ENCODE data around the gene ATP2A1. TPM values are rescaled to one million over a fixed set of nuclear protein-coding genes. Genes with fewer than 3 reads are reported as not detected.

ATP2A1 gene
- total and polyA plus RNA-seq, 2 experiments from 2014 or later, result 0.73 to 4.0 TPM

DNA sequence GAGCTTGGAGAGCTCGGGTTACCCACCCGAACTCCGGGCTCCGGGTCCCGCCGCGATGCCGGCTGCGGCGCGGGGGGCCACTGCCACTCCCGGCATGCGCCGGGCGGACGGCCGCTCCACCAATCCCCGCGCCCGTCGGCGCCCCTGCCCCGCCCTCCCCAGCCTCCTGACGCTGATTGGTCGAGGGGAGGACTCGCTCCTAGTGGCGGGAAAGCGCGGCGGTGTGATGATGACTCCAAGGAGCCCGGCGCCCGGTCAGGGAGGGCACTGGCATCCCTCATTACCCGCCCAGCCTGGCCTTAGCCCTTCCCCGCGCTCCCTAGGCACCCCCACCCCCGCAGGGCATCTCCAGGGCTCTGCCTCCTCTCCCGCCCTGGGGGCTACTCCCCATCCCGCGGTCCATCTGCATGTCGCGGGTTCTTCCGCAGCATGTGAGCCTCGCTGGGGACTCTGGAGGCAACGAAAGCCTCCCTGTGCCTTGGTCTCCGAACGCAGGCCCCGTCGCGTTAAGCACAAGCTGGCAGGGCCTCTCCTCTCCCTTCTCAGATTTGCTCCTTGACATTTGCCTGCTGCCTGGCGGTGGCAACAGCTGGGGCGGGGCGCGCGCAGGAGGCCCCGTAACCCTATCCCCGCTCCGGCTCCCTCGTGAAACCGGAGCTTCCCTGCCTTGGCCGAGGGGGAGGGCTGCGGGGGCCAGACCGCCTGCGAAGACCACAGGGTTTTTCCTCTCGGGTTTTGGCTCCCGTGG is 1.7 kb downstream of the ATP2A1 start (continued):
- TF ChIP-seq EZH2phosphoT487 (IDR thresholded peaks at IDR 0.05; ENCODE audit: unreplicated experiment) (no peak), NANOG (IDR thresholded peaks at IDR 0.05; ENCODE audit: borderline replicate concordance) (no peak), ZNF331 (CRISPR knock-in tag; IDR thresholded peaks at IDR 0.05; ENCODE audit: low read depth) (no peak), JUNB (IDR thresholded peaks at IDR 0.05; ENCODE audit: unreplicated experiment) (no peak)

DNA sequence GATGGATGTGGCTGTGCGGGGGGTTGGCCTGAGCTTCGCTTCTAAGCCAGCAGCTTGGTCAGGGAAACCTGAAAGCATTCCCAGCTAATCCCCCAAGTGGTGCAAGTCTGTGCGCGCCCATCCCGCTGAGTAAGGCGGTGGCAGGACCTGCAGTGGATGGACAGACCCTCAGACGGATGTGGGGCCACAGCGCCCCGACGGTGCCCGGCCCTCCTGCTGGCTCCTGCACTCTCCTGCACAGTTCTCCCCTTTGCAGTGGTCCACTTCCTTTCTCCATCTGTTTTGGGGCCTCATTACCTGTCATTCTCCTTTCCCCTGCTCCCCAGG is 2.3 kb downstream of the ATP2A1 start:
- Histone ChIP-seq H3K9me2 (ENCODE audit: insufficient read depth) (no peaks in the 10 kb centered on the region), H3K4me2 (peak overlapping the region; percentile 94), H3K36me3 (ENCODE audit: insufficient read depth) (no peaks in the 10 kb centered on the region), H3K27me3 (ENCODE audit: insufficient read depth) (peaks cover 22% of the 10 kb centered on the region; the same call in 1 of the 2 replicates), H3K27ac (ENCODE audit: low read depth) (0 out of 2 replicates have a peak overlapping the region, but pooled peaks have one; percentile 84), H3K4me3 (peak overlapping the region; percentile 91), H3K79me2 (replicated peaks; ENCODE audit: insufficient read depth) (no peaks in the 10 kb centered on the region), H4K20me1 (replicated peaks; ENCODE audit: insufficient read depth) (no peaks in the 10 kb centered on the region; the same call in 1 of the 2 replicates), H3F3A (replicated peaks; ENCODE audit: low read depth) (peaks cover 10% of the 10 kb centered on the region), H3K4me1 (ENCODE audit: insufficient read depth) (peaks cover 36% of the 10 kb centered on the region), H2AFZ (peak overlapping the region; percentile 94)
- Mint-ChIP-seq H3K27me3 (ENCODE audit: insufficient read depth, low read depth, poor library complexity) (peaks cover 31% of the 10 kb centered on the region), H3K4me1 (peaks cover 61% of the 10 kb centered on the region), H3K36me3 (ENCODE audit: low read depth) (peaks cover 4% of the 10 kb centered on the region; the same call in 1 of the 3 replicates), H3K9me3 (no peaks in the 10 kb centered on the region; the same call in 1 of the 3 replicates), H3K27ac (peak overlapping the region; percentile 89; the same call in 1 of the 2 replicates), H3K4me3 (peak overlapping the region; percentile 92)
- TF ChIP-seq EZH2phosphoT487 (IDR thresholded peaks at IDR 0.05; ENCODE audit: unreplicated experiment) (no peak), CREB1 (CRISPR knock-in tag; IDR thresholded peaks at IDR 0.05; ENCODE audit: low read depth) (no peak), ZNF331 (CRISPR knock-in tag; IDR thresholded peaks at IDR 0.05; ENCODE audit: low read depth) (no peak), POLR2AphosphoS5 (IDR thresholded peaks at IDR 0.05; ENCODE audit: low read depth) (no peak), STAT1 (IDR thresholded peaks at IDR 0.05; ENCODE audit: unreplicated experiment) (no peak), NANOG (IDR thresholded peaks at IDR 0.05; ENCODE audit: borderline replicate concordance) (no peak), EZH2 (IDR thresholded peaks at IDR 0.05; ENCODE audit: low read depth, unreplicated experiment) (no peak)
- TF ChIP-seq, protein P1, sequence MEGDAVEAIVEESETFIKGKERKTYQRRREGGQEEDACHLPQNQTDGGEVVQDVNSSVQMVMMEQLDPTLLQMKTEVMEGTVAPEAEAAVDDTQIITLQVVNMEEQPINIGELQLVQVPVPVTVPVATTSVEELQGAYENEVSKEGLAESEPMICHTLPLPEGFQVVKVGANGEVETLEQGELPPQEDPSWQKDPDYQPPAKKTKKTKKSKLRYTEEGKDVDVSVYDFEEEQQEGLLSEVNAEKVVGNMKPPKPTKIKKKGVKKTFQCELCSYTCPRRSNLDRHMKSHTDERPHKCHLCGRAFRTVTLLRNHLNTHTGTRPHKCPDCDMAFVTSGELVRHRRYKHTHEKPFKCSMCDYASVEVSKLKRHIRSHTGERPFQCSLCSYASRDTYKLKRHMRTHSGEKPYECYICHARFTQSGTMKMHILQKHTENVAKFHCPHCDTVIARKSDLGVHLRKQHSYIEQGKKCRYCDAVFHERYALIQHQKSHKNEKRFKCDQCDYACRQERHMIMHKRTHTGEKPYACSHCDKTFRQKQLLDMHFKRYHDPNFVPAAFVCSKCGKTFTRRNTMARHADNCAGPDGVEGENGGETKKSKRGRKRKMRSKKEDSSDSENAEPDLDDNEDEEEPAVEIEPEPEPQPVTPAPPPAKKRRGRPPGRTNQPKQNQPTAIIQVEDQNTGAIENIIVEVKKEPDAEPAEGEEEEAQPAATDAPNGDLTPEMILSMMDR (conservative IDR thresholded peaks at IDR 0.05; ENCODE audit: low read depth in 2 of 2), result no peak
- TF ChIP-seq, protein P2, sequence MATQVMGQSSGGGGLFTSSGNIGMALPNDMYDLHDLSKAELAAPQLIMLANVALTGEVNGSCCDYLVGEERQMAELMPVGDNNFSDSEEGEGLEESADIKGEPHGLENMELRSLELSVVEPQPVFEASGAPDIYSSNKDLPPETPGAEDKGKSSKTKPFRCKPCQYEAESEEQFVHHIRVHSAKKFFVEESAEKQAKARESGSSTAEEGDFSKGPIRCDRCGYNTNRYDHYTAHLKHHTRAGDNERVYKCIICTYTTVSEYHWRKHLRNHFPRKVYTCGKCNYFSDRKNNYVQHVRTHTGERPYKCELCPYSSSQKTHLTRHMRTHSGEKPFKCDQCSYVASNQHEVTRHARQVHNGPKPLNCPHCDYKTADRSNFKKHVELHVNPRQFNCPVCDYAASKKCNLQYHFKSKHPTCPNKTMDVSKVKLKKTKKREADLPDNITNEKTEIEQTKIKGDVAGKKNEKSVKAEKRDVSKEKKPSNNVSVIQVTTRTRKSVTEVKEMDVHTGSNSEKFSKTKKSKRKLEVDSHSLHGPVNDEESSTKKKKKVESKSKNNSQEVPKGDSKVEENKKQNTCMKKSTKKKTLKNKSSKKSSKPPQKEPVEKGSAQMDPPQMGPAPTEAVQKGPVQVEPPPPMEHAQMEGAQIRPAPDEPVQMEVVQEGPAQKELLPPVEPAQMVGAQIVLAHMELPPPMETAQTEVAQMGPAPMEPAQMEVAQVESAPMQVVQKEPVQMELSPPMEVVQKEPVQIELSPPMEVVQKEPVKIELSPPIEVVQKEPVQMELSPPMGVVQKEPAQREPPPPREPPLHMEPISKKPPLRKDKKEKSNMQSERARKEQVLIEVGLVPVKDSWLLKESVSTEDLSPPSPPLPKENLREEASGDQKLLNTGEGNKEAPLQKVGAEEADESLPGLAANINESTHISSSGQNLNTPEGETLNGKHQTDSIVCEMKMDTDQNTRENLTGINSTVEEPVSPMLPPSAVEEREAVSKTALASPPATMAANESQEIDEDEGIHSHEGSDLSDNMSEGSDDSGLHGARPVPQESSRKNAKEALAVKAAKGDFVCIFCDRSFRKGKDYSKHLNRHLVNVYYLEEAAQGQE (IDR thresholded peaks at IDR 0.05; ENCODE audit: unreplicated experiment), result no peak
- TF ChIP-seq, protein P3, sequence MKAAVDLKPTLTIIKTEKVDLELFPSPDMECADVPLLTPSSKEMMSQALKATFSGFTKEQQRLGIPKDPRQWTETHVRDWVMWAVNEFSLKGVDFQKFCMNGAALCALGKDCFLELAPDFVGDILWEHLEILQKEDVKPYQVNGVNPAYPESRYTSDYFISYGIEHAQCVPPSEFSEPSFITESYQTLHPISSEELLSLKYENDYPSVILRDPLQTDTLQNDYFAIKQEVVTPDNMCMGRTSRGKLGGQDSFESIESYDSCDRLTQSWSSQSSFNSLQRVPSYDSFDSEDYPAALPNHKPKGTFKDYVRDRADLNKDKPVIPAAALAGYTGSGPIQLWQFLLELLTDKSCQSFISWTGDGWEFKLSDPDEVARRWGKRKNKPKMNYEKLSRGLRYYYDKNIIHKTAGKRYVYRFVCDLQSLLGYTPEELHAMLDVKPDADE (IDR thresholded peaks at IDR 0.05), result no peak
- no peak for DNase-seq (ENCODE audit: low spot score)
- peak; percentile 9 for ATAC-seq

Data from GM23338 (cell line).